Superior temporal gyrus (tissue), 1 donor: ENCODE results near the gene LLGL2.

ENCODE experiments used
- DNase-seq: peaks from one replicate; pipeline ENCODE4 v3.0.0-alpha.2; 2016; ENCODE audit errors: extremely low spot score

The LLGL2 gene

GRCh38 chr17:75612906-75613626, 87.6 kb downstream of the LLGL2 start:
- no peak for DNase-seq

- no peak for DNase-seq
These were observed 88.5 kb downstream of the LLGL2 start for GRCh38 chr17:75614006-75614405.

DNA sequence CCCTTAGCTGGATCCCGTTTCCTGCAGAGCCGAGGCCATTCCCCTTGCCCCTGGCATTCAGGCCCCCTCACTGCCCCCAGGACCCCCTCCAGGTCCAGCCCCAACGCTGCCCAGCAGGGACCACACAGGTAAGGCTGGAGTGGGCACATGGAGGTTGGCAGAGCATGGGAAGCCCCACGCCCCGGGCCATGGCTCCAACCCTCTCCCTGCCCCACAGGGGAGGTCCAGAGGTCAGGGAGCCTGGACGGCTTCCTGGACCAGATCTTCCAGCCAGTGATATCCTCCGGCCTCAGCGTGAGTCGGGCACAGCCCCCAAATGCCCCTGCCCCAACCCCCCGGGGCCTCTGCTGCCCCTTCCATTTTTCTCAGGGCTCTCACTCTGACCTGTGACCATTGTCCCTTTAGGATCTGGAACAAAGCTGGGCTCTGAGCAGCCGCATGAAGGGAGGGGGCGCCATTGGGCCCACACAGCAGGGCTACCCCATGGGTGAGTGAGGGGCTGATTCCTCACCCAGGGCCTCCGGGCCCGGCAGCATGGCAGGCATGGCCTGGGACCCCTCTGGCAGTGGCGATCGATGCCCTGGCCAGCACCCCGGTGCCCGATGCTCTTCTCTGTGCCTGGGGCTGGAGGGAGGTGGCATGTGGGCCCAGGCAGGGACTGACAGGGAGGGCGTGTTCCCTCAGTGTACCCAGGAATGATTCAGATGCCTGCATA, 89.2 kb downstream of the LLGL2 start:
- DNase-seq = no peak

DNA sequence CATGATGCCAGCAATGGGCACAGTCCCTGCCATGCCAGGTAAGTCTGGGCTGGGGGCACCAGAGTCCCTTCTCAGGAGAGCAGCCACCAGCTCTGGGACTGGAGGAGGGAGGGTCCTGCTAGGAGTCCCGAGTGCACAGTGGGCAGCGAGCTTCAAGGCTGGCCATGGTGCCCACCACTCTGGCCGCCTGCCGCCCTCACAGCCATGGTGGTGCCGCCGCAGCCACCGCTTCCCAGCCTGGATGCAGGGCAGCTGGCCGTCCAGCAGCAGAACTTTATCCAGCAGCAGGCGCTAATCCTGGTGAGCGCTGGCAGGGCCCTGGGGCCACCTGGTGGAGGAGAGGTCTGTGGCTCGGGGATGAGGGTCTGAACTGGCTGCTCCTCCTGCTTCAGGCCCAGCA, 89.8 kb downstream of the LLGL2 start:
- no peak for DNase-seq

DNA sequence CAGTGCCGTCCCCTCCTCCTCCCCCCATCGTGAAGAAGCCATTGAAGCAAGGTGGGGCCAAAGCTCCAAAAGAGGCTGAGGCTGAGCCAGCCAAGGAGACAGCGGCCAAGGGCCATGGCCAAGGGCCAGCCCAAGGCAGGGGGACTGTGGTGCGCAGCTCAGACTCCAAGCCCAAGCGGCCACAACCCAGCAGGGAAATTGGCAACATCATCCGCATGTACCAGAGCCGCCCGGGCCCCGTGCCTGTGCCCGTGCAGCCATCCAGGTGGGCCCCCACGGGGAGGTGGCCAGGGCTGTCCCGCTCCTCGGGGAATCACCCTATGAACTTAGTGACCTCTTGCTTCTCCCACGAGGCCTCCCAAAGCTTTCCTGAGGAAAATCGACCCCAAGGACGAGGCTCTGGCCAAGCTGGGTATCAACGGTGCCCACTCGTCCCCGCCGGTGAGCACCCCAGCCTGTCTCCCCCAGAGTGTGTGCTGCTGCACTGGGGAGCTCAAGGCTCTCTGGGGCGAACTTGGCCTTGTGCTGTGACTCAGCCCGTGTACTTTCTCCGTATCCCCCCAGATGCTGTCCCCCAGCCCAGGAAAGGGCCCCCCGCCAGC, 91.1 kb downstream of the LLGL2 start:
- no peak for DNase-seq

- DNase-seq = no peak
These were observed 91.7 kb downstream of the LLGL2 start for GRCh38 chr17:75617218-75617617.

- no peak for DNase-seq
These were observed 92.2 kb downstream of the LLGL2 start for GRCh38 chr17:75617675-75618074.

- DNase-seq = no peak
These were observed 94.3 kb downstream of the LLGL2 start for GRCh38 chr17:75619506-75620431.

- no peak for DNase-seq
These were observed 96.0 kb downstream of the LLGL2 start for GRCh38 chr17:75621489-75621888.

DNA sequence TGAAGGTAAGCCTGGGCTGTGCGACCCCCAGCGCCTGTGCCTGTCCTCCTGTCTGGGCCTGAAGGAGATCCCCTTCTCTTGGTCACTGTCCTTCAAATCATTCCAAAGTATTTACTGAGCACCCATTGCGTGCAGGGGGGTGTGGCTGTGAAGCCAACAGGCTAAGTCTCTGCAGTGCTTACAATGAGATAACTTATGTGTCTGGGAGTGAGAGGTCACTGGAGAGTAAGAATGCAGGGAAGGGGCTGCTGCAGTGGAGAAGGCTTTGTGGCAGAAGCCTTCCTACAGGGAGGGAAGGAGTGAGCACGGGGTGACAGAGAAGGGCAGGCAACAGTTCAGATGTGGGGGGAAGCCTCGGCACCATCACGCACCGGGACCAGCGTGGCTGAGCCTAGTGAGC, 96.6 kb downstream of the LLGL2 start:
- DNase-seq = no peak

- DNase-seq = no peak
These were observed 97.3 kb downstream of the LLGL2 start for GRCh38 chr17:75622771-75623273.

- no peak for DNase-seq
These were observed 97.9 kb downstream of the LLGL2 start for GRCh38 chr17:75623386-75623785.

GRCh38 chr17:75624021-75624420, 98.5 kb downstream of the LLGL2 start:
- no peak for DNase-seq
